Hematopoietic multipotent progenitor cell treated with erythropoietin and hydrocortisone succinate and interleukin-3 and kit ligand, for 6 days (in vitro differentiated cells): ENCODE results near the gene UPB1.

ENCODE experiments used
- DNase-seq: peaks from one replicate; pipeline ENCODE4 v3.0.0-alpha.2; 2015

Gene UPB1

DNA sequence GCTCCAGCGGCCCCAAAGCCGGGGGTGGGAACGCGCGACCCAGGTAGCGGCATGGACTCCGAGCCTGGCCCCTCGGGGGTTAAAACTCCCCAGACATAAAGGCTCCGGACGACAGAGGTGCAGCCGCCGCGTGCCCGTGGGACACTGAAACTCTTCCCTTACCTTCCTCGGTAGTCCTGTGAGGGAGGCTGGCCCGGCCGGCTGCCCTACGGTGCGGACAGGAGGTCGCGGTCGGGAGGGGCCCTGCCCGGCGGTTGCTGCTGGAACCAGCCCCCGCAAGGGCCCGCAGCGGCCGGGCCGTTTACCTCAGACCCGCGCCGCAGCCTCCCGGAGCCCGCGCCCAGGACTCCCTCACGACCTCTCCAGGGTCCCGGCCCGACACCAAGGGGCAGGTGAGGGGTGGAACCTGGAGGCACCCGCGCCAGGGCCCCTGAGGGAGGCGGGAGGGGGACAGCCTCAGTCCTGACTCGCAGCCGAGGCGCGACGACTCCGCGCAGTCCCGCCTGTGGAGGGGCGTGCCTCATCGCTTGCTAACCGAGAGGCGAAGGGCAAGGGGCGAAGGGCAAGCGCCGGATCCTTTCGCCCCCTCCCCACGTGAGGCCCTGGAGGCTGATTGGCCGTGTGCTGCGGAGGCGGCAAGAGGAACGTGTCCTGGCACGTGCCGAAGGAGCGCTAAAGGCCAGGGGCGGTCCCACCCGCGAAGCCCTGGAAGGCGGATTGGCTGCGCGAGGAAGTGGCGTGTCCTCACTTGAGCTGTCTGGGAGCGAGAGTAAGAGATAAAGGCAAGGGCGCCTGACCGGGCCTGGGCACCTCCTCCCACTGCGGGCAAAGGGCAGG is at the start of gene UPB1:
Gene UPB1, plus strand, starts transcription at position 805 of the 837 bp plus-strand sequence. CDS start 72 bp downstream, outside the sequence.
- DNase-seq = no peak

- no peak for DNase-seq
These were observed 49.5 kb upstream of the UPB1 start for GRCh38 chr22:24445481-24446259.

GRCh38 chr22:24446260-24446611 is 48.9 kb upstream of the UPB1 start:
- DNase-seq = no peak

- DNase-seq = peak; percentile 45
These were observed 44.5 kb upstream of the UPB1 start for GRCh38 chr22:24450610-24451009.

DNA sequence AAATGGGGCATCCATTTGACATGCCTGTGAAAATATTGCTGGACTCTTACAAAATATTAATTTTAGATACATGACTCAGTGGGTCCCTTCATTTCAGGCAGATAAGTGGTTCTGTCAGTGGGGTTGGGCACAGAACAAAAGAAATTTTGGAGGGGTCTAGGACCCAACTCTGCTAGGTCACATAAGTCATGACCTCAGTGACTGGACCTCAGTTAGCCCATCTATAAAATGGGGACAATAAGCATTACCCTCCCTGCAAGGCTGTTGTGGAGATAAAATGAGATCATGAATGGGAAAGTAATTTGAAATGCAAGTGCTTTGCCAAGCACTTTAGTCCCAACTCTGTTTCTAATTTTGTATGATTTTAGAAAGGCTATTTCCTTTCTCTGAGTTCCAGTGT is 44.0 kb upstream of the UPB1 start:
- DNase-seq = no peak

- no peak for DNase-seq
These were observed 41.3 kb upstream of the UPB1 start for GRCh38 chr22:24453853-24454252.

GRCh38 chr22:24455039-24455438 is 40.1 kb upstream of the UPB1 start:
- DNase-seq = no peak

- DNase-seq = peak; percentile 65
These were observed 39.2 kb upstream of the UPB1 start for GRCh38 chr22:24455751-24456426.

- DNase-seq = no peak
These were observed 37.2 kb upstream of the UPB1 start for GRCh38 chr22:24457894-24458420.

DNA sequence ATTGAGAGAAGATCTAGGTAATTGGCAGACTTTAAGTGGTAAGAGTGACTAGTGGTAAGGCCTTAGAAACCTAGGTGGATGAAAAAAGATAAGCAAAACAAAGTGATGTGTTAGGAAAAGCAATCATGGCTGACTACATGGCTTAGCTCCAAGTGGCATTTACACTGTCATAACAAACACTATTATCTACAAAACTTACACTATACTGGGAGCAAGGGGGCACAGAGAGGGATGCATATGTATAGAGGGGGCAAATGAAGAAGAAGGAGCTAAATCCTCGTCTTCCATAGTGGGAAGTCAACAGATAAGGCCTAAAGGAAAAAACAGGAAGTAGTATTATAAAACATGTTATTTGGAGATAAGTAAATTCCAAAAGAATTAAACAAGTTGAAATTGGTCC is 35.2 kb upstream of the UPB1 start:
- no peak for DNase-seq

DNA sequence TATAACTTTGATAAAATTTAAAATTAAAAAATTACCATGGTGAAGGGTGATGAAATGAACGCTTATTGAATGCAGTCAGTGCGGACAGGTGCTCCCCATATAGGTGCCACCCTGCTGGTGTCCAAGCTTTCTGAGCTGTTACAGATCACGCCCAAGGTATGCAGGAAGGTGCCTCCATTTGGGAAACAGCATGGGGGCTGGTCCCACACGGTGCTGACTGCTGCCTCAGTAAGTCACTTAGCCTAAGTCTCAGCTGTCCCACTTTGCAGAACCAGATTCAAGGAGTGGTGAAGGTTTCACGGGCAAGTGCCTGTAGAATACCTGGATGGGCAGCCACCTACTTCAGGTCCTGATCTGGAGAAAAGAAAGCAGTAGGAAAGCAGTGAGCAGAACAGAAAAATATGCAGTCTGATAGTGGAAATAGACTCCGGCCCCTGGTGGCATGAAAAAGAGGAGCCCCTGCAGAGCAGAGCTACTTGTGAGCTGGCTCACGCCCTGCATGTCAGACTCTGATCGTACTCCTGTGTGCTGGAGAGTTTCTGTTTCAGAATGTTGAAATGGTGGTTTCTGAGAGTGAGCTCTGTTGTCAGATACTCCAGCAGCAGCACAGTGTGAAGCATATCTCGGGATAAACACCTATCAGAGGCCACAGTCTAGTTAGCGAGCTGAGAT is 34.6 kb upstream of the UPB1 start:
- DNase-seq = peak; percentile 37

DNA sequence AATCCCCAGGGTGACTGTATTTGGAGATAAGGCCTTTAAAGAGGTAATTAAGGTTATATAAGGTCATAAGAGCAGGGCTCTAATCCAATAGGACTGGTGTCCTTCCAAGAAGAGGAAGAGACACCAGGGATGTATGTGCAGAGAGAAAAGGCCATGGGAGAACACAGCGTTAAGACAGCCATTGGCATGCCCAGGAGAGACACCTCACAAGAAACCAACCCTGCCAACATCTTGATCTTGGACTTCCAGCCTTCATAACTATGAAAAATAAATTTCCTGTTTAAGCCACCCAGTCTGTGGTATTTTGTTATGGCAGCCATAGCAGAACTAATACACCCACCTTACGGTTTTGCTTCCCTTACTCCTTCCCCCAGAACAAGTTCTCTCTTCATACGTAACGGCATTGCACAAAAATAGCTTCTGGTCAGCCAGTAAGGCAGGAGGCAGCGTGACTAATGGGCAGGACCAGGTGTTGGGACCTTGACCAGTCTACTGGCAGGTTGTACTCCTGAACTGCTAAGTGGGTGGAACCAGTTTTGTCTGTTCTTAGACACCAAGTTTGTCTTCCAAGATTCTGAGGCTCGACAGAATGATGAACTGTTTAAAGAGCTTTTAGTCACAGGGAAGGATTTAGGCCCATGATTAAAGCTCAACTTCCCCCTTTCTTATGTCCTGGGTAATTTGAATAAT is 31.9 kb upstream of the UPB1 start:
- no peak for DNase-seq

- DNase-seq = no peak
These were observed 29.6 kb upstream of the UPB1 start for GRCh38 chr22:24465566-24465965.

DNA sequence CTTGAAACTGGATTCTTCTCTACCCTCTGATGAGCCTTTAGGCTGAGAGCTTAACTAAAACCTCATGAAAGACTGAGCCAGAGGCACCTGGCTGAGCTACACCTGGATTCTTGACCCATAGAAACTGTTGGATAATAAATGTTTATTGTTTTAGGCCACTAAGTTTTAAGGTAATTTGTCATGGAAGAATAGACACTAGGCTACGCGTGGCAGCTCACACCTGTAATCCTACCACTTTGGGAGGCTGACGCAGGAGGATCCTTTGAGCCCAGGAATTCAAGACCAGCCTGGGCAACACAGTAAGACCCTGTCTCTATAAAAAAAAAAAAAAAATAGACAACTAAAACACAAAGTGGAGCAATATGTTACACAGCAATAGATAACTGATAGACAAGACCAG is 29.2 kb upstream of the UPB1 start:
- no peak for DNase-seq

DNA sequence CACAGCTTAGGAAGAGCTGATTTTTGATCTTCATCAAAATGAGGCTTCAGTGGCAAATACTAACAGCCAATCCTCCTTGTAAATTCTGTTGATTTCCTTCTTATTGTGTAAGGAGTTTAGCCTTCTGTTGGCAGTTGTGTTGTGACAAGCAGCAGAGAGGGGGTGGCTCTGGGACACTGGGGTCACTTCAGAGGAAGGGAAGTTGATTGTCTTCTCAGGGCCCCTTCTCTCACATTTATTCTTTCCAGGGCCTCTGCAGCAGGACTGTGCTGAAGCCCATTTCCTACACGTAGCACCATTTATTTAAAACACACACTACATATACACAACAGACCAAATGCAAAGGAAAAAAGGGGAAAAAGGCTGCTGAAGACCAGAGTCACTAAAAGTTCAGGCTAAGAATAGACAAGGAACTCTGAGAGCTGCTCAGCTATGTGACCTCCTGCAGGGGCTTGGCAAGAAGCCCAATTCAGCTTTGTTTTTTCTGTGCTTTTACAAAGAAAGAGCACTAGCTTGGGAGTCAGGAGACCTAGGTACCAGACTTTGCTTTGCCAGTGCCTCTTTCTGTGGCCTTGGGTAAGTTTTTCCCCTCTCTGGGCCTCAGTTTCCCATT is 28.3 kb upstream of the UPB1 start:
- DNase-seq = peak; percentile 47

DNA sequence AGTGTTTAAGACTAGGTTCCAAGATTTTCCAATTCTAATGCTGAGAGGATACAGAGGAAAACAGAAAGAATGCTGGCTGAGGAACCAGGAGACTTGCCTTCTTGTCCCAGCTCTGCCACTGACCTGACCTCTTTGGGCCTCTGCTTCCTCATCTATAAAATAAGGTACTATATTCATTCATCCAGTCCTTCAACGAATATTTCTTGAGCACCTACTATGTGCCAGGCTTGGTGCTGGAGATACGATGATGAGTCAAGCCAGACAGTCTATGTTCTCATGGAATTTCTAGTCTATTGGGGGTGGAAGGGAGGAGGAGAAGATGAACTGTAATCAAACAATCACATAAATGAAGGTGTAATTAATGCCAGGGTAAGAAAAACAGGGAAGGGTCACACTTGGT is 27.8 kb upstream of the UPB1 start:
- no peak for DNase-seq

DNA sequence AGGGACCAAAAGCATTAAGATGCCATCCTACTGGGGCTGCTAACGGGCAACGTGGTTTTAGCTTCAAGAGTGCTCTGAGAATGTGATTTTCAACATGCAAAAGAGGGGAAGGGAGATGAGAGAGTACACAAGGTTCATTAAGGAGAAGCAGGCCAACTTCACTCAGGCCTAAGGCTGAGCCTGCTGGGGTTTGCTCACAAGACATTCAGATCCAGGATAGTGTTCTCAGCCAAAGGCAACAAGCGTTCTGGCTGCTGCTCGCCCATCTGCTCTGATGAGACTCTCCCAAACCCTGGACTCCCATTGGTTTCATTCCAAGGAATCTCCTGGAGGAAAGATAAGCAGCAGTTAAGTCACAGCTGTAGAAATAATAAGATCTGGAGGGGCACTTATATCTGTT is 23.6 kb upstream of the UPB1 start:
- DNase-seq = no peak

- peak; percentile 72 for DNase-seq
These were observed 21.8 kb upstream of the UPB1 start for GRCh38 chr22:24473284-24473683.

DNA sequence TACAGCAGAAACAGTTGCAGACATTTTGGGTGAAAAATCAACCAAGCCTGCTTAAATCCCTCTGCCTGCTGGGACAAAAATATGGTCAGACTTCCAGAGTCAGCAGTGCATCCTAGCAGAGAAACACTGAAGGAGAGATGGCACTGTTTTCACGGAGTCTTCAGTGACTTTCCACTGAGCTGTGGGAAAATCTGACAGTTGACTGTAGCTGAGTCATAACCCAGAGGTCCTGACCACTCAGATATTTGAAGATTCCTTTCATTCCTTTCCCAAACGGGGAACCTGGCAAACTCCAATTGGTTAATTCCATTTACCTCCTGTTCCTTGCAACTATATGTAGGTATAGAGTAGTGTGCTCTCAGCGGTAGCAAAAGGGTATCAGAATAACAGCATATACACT is 20.9 kb upstream of the UPB1 start:
- DNase-seq = no peak

- no peak for DNase-seq
These were observed 20.4 kb upstream of the UPB1 start for GRCh38 chr22:24474649-24475255.

DNA sequence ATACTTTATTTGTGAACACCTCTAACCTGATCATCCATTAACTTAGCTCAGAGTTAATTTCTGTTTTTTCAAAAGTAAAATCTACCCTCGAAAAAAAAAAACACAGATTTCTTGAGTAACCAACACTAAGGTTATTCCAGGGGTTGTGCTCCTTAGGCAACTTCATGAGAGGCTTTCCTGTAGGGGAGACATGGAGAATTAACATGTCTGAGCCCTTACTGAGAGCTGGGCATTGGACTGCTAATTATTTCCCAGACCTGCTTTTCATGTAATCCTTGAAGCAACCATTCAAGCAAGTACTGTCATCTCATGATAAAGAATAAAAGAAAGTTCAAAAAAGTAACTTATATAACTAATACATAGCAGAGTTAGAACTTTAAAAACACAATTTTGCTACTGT is 13.5 kb upstream of the UPB1 start:
- no peak for DNase-seq
